ENCODE measurements around the gene BRSK1. TPM values are rescaled to one million over a fixed set of nuclear protein-coding genes. Genes with fewer than 3 reads are reported as not detected.

Gene BRSK1
- total and polyA plus RNA-seq, 2 of the 13 experiments (the other 11 are each of a cell fraction or from before 2014, with no cell fraction given): 0.18 to 1.2 TPM

GRCh38 chr19:55256562-55257460 lies 27.0 kb upstream of the BRSK1 start (continued):
- TF ChIP-seq ATF6 (CRISPR knock-in tag; conservative IDR thresholded peaks at IDR 0.05) (no peak), ADNP (CRISPR knock-in tag; IDR thresholded peaks at IDR 0.05) (no peak), REXO4 (CRISPR knock-in tag; IDR thresholded peaks at IDR 0.05; ENCODE audit: borderline replicate concordance) (no peak), ZNF770 (CRISPR knock-in tag; IDR thresholded peaks at IDR 0.05) (no peak), ZNF557 (CRISPR knock-in tag; IDR thresholded peaks at IDR 0.05) (no peak), THYN1 (CRISPR knock-in tag; IDR thresholded peaks at IDR 0.05; ENCODE audit: borderline replicate concordance, low read depth) (no peak), ZC3H4 (CRISPR knock-in tag; IDR thresholded peaks at IDR 0.05; ENCODE audit: borderline replicate concordance) (no peak), AHR (CRISPR knock-in tag; IDR thresholded peaks at IDR 0.05) (no peak), TBX2 (CRISPR knock-in tag; IDR thresholded peaks at IDR 0.05; ENCODE audit: borderline replicate concordance) (peak; percentile 77; the same call in 1 of the 2 replicates), TEAD3 (CRISPR knock-in tag; optimal IDR thresholded peaks at IDR 0.05; ENCODE audit: borderline replicate concordance) (no peak), HCFC1 (IDR thresholded peaks at IDR 0.05; ENCODE audit: low read depth, low read length) (no peak), EP300 (IDR thresholded peaks at IDR 0.05; ENCODE audit: low read depth in 2 of 2, low read length in 2 of 2) (peak in 1 of 2 experiments; percentile 42; a peak in 1 of 4 replicates), EP300 (CRISPR knock-in tag; IDR thresholded peaks at IDR 0.05; ENCODE audit: borderline replicate concordance) (no peak), TGIF2 (CRISPR knock-in tag; IDR thresholded peaks at IDR 0.05) (no peak)
- TF ChIP-seq, protein P1, sequence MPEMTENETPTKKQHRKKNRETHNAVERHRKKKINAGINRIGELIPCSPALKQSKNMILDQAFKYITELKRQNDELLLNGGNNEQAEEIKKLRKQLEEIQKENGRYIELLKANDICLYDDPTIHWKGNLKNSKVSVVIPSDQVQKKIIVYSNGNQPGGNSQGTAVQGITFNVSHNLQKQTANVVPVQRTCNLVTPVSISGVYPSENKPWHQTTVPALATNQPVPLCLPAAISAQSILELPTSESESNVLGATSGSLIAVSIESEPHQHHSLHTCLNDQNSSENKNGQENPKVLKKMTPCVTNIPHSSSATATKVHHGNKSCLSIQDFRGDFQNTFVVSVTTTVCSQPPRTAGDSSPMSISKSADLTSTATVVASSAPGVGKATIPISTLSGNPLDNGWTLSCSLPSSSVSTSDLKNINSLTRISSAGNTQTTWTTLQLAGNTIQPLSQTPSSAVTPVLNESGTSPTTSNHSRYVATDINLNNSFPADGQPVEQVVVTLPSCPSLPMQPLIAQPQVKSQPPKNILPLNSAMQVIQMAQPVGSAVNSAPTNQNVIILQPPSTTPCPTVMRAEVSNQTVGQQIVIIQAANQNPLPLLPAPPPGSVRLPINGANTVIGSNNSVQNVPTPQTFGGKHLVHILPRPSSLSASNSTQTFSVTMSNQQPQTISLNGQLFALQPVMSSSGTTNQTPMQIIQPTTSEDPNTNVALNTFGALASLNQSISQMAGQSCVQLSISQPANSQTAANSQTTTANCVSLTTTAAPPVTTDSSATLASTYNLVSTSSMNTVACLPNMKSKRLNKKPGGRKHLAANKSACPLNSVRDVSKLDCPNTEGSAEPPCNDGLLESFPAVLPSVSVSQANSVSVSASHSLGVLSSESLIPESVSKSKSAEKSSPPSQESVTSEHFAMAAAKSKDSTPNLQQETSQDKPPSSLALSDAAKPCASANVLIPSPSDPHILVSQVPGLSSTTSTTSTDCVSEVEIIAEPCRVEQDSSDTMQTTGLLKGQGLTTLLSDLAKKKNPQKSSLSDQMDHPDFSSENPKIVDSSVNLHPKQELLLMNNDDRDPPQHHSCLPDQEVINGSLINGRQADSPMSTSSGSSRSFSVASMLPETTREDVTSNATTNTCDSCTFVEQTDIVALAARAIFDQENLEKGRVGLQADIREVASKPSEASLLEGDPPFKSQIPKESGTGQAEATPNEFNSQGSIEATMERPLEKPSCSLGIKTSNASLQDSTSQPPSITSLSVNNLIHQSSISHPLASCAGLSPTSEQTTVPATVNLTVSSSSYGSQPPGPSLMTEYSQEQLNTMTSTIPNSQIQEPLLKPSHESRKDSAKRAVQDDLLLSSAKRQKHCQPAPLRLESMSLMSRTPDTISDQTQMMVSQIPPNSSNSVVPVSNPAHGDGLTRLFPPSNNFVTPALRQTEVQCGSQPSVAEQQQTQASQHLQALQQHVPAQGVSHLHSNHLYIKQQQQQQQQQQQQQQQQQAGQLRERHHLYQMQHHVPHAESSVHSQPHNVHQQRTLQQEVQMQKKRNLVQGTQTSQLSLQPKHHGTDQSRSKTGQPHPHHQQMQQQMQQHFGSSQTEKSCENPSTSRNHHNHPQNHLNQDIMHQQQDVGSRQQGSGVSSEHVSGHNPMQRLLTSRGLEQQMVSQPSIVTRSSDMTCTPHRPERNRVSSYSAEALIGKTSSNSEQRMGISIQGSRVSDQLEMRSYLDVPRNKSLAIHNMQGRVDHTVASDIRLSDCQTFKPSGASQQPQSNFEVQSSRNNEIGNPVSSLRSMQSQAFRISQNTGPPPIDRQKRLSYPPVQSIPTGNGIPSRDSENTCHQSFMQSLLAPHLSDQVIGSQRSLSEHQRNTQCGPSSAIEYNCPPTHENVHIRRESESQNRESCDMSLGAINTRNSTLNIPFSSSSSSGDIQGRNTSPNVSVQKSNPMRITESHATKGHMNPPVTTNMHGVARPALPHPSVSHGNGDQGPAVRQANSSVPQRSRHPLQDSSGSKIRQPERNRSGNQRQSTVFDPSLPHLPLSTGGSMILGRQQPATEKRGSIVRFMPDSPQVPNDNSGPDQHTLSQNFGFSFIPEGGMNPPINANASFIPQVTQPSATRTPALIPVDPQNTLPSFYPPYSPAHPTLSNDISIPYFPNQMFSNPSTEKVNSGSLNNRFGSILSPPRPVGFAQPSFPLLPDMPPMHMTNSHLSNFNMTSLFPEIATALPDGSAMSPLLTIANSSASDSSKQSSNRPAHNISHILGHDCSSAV (CRISPR knock-in tag; IDR thresholded peaks at IDR 0.05; ENCODE audit: borderline replicate concordance): no peak
